SK-N-SH treated with all-trans-retinoic acid at 6 μM for 48 hours (cell line): ENCODE measurements around the gene TRAF3IP3.

Experiments
- PPARA ChIP-seq: fragments of 250-450 bp; sonication (Bioruptor Pico); IDR thresholded peaks from 2 replicates; pipeline ENCODE4 v1.5.0; 2020; ENCODE audit warnings: mild to moderate bottlenecking, borderline replicate concordance
- RARB ChIP-seq: fragments of 250-450 bp; sonication (Bioruptor Pico); IDR thresholded peaks from 2 replicates; pipeline ENCODE4 v1.8.0; 2021; ENCODE audit warnings: mild to moderate bottlenecking, moderate library complexity
- ZNF70 ChIP-seq: fragments of 450-650 bp; formaldehyde crosslinking; IDR thresholded peaks from 2 replicates; pipeline ENCODE4 v1.5.0; 2020; ENCODE audit warnings: mild to moderate bottlenecking, moderate library complexity
- ZNF8 ChIP-seq: fragments of 450-650 bp; formaldehyde crosslinking; IDR thresholded peaks from 2 replicates; pipeline ENCODE4 v1.5.0; 2020; ENCODE audit warnings: mild to moderate bottlenecking, moderate library complexity

GRCh38 chr1:209723756-209724693 is 31.8 kb upstream of the TRAF3IP3 start:
- TF ChIP-seq RARB (CRISPR knock-in tag) (no peak), ZNF8 (no peak), ZNF70 (CRISPR knock-in tag) (no peak), PPARA (no peak)
